ENCODE results near the gene DNAAF1. TPM values are rescaled to one million over a fixed set of nuclear protein-coding genes. Genes with fewer than 3 reads are reported as not detected.

Gene DNAAF1
- total RNA-seq, 1 experiment from 2014 or later: not detected

- POLR2A ChIA-PET (ENCODE audit: low non-redundant PET): no interaction called here
Measured at GRCh38 chr16:84212154-84212553, 67.0 kb downstream of the DNAAF1 start.

GRCh38 chr16:84212631-84213030 lies 67.5 kb downstream of the DNAAF1 start:
- intact Hi-C loops (cut with micrococcal nuclease; ENCODE audit: unreplicated experiment): no loop called here
- no peaks in the 10 kb centered on the region for H3K27me3 ChIP-seq (replicated peaks; ENCODE audit: insufficient read depth, low read depth, low read length, poor library complexity)
- CTCF ChIA-PET: no interaction called here
- H3K36me3 ChIP-seq (ENCODE audit: insufficient read depth, low read length, poor library complexity, severe bottlenecking): no peaks in the 10 kb centered on the region
- no peak for DNase-seq (ENCODE audit: low spot score)
- no peaks in the 10 kb centered on the region for H3K4me1 ChIP-seq (ENCODE audit: insufficient read depth, low read length, poor library complexity, severe bottlenecking)
- H3K27ac ChIP-seq (ENCODE audit: low read depth, low read length, poor library complexity, severe bottlenecking): no peak overlapping the region
- TF ChIP-seq CTCF (conservative IDR thresholded peaks at IDR 0.05; ENCODE audit: low read depth, low read length) (no peak), EZH2 (IDR thresholded peaks at IDR 0.05; ENCODE audit: borderline replicate concordance, low read depth, low read length, poor library complexity, severe bottlenecking) (no peak)
- H3K9me3 ChIP-seq (ENCODE audit: low read depth, low read length, poor library complexity, severe bottlenecking): no peaks in the 10 kb centered on the region
- no TSS peak for BruUV-seq (replicated peaks)
- POLR2A ChIA-PET (ENCODE audit: low non-redundant PET): no interaction called here
- H3K4me3 ChIP-seq (ENCODE audit: low read depth, low read length, poor library complexity, severe bottlenecking): no peak overlapping the region

More at GRCh38 chr16:84212154-84212553, 67.0 kb downstream of the DNAAF1 start:
- intact Hi-C loops (cut with micrococcal nuclease; ENCODE audit: unreplicated experiment): no loop called here
- H3K9me3 ChIP-seq (ENCODE audit: low read depth, low read length, poor library complexity, severe bottlenecking): no peaks in the 10 kb centered on the region
- no peaks in the 10 kb centered on the region for H3K4me1 ChIP-seq (ENCODE audit: insufficient read depth, low read length, poor library complexity, severe bottlenecking)
- H3K27ac ChIP-seq (ENCODE audit: low read depth, low read length, poor library complexity, severe bottlenecking): no peak overlapping the region
- no peaks in the 10 kb centered on the region for H3K27me3 ChIP-seq (replicated peaks; ENCODE audit: insufficient read depth, low read depth, low read length, poor library complexity)
- no peak overlapping the region for H3K4me3 ChIP-seq (ENCODE audit: low read depth, low read length, poor library complexity, severe bottlenecking)
- CTCF ChIA-PET: no interaction called here
- TF ChIP-seq EZH2 (IDR thresholded peaks at IDR 0.05; ENCODE audit: borderline replicate concordance, low read depth, low read length, poor library complexity, severe bottlenecking) (no peak), CTCF (conservative IDR thresholded peaks at IDR 0.05; ENCODE audit: low read depth, low read length) (no peak)
- BruUV-seq (replicated peaks): no TSS peak
- no peaks in the 10 kb centered on the region for H3K36me3 ChIP-seq (ENCODE audit: insufficient read depth, low read length, poor library complexity, severe bottlenecking)
- no peak for DNase-seq (ENCODE audit: low spot score)

- Histone ChIP-seq H3K4me3 (ENCODE audit: low read depth, low read length, poor library complexity, severe bottlenecking) (no peak overlapping the region), H3K4me1 (ENCODE audit: insufficient read depth, low read length, poor library complexity, severe bottlenecking) (no peaks in the 10 kb centered on the region), H3K36me3 (ENCODE audit: insufficient read depth, low read length, poor library complexity, severe bottlenecking) (no peaks in the 10 kb centered on the region), H3K27ac (ENCODE audit: low read depth, low read length, poor library complexity, severe bottlenecking) (no peak overlapping the region), H3K9me3 (ENCODE audit: low read depth, low read length, poor library complexity, severe bottlenecking) (no peaks in the 10 kb centered on the region), H3K27me3 (replicated peaks; ENCODE audit: insufficient read depth, low read depth, low read length, poor library complexity) (no peaks in the 10 kb centered on the region)
- BruUV-seq (replicated peaks): no TSS peak
- TF ChIP-seq CTCF (conservative IDR thresholded peaks at IDR 0.05; ENCODE audit: low read depth, low read length) (no peak), EZH2 (IDR thresholded peaks at IDR 0.05; ENCODE audit: borderline replicate concordance, low read depth, low read length, poor library complexity, severe bottlenecking) (no peak)
- intact Hi-C loops (cut with micrococcal nuclease; ENCODE audit: unreplicated experiment): no loop called here
- CTCF ChIA-PET: no interaction called here
- DNase-seq (ENCODE audit: low spot score): no peak
- POLR2A ChIA-PET (ENCODE audit: low non-redundant PET): no interaction called here
Measured at GRCh38 chr16:84214451-84215066, 69.5 kb downstream of the DNAAF1 start.
